Hematopoietic multipotent progenitor cell treated with erythropoietin and hydrocortisone succinate and interleukin-3 and kit ligand, for 6 days (in vitro differentiated cells): ENCODE data around the gene GJB6.

Experiments used
- DNase-seq: peaks from one replicate; pipeline ENCODE4 v3.0.0-alpha.2; 2015

GJB6 gene

DNA sequence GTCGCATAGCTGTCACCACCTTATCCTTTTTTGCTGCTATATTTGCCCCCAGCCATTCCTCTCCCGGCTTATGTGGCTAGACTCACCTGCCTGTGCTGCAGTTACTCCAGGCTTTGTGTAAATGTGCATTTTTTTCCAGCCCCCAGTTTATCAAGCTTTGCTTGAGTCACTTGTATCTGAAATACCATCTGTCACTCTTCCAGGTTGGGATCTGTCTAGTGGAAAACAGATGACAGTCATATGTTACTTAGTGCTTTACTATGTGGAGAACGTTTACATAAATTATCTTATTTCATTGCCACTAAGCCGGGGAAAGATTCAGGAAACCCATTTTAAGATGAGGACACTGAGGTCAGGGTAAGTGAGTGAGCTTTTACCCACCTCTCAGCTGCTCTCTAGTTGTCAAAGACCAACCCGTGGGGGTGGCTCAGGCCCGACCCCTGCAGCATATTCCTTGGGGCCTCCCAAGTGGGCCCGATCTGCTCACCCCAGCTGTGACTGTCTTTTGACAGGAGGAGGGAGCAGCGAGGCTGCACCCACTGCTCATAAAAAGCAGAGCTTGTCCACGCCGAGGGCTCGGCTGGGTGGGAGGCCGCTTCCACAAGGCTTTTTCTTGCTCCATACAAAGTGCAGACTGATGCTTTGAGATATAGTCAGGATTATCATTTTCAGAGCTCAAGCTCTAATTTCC, 46.6 kb downstream of the GJB6 start:
- no peak for DNase-seq

DNA sequence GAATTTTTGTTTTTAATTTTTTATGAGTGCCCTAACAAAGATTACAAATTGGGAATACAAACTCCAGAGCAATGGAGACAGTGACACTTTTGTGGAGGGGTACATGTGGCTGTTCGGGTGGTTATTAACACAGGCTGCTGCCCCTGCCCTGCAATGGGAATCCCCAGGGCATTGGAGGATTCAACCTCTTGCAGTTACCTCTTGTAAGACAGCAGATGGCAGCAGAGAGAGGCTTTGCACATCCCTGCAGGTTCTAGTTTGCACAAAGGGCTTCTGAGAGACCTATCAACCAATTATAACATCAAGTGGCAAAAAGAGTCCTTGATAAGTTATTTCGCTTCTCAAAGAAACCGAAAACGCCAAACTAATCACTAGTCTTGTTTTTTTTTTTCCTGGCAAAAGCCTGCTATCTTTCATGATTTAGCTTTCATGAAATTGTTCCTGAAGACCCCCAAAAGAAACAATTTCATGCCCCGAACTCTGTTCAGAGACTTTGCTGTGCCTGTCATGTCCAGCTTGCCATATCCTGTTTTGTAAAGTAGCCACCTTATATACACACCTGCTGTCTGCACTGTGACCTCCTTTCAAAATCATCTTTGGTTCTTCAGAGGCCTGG, 49.8 kb downstream of the GJB6 start:
- DNase-seq = peak; percentile 86

DNA sequence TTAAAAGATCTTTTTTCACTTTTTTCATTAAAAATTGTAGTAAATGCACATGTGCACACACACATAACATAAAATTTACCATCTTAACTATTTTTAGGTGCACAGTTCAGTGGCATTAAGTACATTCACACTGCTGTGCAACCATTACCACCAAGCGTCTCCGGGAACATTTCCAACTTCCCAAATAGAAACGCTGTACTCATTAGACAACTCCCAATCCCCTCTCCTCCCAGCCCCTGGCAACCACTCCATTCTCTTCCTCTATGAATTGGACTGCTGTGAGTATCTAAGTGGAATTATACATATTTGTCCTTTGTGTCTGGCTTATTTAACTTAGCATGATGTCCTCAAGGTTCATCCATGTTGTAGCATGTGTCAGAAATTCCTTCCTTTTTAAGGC, 50.9 kb downstream of the GJB6 start:
- DNase-seq = no peak

DNA sequence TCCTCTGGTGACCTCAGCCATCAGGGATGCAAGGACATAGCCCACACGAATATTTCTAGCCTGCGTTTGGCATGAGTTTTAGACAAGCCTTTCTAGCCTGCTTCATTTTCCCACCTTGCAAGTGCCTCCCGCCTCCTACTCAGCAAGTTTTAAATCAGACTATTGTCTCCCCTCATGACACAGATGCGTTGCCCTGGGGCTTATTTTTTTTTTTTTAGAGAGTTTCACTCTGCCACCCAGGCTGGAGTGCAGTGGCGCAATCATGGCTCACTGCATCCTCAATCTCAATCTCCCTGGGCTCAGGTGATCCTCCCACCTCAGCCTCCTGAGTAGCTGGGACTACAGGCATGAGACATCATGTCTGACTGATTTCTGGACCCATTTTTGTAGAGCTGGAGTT, 54.0 kb downstream of the GJB6 start:
- no peak for DNase-seq

DNA sequence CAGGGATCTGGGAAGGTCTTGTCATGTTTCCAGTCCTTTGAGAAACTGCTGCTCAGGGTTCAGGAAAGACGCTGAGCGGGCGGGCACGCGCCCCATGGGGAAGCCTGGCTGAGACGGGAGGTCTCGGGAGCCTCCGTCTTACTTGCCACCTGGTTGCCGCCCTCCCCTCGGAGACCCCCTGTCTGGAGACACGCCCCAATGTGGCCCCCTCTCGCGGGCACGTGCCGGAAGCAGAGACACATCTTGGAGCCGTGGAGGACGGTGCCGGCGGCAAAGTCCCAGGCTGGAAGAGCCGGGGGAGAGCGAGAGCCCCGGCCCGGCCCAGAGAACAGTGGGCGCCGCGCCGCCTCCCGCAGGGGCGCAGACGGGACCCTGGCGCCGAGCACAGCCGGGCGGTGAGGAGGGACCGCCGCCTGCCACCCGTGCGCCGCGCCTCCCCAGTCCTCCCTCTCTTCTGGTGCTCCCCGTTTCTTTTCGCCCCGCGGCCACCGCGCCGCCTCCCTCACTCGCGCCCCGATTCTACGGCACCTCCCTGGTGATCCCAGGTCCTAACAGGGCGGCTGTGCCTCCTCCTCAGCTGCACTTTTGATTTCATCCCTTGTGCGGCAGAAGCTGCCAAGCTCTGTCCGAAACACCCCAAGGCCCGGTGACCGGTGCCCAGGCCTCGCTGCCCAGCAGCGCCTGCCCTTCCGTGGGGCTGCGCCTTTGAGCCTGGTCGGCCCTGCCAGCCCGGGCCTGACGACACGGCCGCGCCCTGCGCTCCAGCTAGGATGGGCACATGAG, 54.9 kb downstream of the GJB6 start:
- DNase-seq = no peak

DNA sequence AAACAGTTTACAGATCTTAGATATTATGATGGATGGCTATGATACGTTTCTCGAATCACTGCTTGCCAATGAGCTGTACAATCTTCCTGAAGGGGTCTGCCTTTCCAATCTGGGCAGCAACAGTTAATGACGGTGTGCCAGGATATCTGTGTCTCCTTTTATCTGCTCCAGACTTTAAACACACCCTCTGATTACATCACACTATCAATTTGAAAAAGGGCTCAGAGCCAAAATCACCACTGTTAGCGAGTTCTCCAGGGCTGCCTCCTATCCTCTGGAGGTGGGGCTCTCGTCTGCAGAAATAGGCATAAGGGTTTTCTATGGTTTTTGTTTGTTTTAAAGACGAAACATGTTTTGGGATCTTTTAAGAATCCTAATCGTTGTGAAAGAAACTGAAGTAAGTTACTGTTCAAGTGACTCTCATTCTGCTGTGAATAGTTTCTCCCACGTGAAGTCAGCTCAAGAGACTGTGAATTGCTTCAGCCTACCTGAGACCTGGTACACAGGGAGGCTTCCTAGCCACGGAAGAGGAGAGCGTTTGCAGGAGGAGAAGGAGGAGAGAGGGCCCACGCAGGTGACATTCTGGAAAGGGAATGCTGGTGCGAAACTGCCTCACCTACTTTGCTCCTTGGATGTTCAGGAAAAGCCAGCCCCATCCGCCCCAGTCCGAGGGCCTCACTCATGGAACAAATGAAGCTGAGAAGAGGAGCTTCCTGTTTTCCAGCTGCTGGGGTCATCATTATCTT, 56.0 kb downstream of the GJB6 start:
- DNase-seq = no peak

DNA sequence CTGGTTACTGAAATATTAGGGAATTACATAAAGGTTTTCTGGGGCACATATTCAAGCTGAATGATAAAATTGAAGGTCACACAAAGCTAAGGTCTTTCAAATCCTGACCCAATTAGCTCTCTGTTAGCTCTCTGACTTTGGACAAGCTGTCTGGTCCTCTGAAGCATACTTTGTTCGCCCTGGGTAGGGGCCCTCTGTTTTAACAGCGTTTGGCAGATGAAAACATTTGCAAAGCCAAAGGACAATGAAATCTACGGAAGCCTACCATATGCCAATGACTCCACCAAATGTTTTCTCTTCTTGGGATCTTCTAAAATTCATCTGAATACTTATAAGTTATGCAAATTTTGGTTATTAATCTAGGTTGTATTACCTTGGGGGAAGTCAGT, 56.7 kb downstream of the GJB6 start:
- no peak for DNase-seq

DNA sequence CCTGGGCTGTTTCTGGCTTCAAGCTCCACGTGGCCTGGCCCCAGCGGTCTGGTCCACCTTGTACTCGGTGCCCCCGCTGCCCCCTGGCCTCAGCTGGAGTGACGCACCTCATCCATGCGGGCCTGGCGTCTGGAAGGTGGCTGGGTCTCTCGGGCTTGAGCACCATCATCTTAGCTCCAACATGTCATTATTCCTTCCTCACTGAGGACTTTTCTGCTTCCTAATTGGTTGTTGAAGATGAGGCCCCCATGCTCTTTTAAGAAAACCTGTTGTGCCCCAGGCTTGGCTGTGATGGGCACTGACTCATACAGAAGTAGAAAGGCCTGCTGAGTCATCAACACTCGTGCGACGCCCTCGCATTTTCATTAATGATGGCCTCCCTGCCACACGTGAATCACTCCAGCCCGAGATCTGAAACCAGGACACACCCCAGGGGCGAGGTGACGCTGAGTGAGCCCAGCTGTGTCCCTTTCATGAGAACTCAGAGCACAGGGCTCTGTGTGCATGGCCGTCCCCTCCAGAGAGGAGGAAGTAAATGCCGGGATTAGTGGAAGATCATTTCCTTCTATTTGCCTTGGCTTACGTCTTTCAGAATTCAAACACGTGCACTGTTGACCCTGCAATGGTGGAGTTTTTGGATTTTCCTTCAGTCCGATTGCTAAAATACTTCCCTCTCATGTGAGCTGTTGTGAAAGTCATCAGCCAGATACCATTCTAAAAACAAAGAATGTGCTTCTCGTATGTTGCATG, 57.3 kb downstream of the GJB6 start:
- DNase-seq = peak; percentile 83

DNA sequence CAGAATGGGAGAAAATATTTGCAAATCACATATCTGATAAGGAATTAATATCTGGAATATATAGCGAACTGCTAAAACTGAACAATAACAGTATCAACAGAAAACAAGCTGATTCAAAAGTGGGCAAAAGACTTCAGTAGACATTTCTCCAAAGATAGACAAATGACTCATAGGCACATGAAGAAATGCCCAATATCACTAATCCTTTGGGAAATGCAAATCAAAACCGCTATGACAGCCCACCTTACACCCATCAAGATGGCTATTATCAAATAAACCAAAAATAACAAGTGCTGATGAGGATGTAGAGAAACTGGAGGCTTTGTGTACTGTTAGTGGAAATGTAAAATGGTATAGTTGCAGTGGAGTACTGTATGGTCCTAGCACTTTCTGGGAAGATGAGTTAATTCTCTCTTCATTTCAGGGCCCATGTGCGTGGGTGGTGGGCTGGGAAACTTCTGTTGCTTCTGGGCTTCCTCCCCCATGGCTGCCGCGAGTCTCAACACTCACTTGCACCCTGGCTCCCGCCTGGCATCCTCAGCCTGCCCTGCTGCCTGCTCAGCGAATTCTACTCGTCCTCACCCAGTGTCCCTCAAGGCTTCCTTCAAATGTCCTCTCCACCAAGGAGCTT, 58.9 kb downstream of the GJB6 start:
- no peak for DNase-seq
